ENCODE measurements around the gene SLC48A1.
"Not testable (repeated sequence)": the region's sequence is repeated elsewhere in the genome, so short reads cannot be mapped to it uniquely, and the experiment has no call there.

SLC48A1 gene

GRCh38 chr12:47791351-47791746, 18.3 kb downstream of the SLC48A1 start:
- DNase-seq (ENCODE audit: low read depth, low spot score) = no peak

DNA sequence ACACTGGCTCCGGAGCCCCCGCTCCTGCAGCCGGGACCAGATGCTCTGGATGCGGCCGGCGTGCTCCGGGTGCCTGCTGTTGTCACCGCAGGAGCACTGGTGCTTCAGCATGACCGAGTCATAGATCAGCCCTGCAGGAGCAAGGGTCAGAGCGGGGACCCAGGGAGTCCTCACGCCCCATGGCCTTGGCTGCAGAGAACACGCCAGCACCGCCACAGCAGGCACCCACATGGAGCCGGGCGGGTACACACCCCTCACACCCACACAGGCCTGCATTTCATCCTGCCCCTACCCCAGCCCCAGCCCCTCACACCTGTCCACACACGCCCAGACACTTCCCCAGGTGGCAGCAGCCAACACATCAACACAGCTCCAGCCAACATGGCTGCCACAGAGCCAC, 18.8 kb downstream of the SLC48A1 start:
- DNase-seq (ENCODE audit: low read depth, low spot score) = no peak

DNA sequence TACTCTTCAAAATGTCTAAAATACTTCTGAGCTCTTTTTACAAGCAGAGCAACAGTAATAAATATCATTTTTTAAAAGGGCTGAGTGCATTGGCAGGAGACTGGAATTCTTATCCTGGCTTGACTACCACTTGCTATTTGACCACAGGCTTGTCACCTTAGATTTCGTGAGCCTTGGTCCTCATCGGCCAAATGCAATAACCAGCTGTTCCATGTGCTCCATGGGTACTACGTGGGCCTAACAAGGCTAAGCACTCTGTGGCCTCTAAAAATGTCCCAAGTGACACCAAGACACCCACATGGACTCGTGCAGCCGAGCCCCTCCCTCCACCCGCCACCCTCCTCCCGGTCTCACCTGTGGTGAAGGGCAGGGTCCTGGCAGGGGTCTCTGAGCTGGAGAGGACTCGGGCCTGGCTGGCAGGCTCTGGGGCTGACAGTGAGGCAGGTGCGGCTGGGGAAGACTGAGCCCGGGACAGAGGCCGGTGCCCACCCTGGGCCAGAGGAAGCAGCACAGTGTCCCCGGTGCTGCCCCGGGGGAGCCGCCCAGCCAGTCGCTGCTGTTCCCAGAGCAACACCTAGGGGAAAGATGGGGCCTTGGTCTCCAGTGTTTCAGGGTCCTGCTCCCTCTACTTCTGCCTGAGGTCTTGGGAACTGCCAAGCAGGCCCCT, 20.1 kb downstream of the SLC48A1 start:
- DNase-seq (ENCODE audit: low read depth, low spot score) = no peak

DNA sequence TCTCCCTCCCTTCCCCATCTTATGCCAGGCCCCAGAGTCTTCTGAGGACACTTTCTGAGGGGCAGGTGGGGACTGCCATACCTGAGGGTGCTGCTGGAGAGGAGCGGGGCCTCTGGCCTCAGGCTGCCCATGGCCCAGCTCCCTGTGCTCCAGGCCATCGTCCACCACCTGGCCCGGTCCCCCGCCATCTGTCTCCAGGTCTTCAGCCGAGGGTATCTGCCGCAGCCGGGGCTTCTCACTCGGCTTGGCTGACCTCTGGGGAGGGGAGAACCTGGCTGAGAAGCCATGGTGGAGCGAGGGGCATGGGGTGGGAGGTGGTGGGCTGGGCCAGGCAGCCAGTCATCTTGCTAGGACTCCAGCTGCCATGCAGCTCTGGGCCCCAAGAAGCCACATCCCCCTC, 21.6 kb downstream of the SLC48A1 start:
- no peak for DNase-seq (ENCODE audit: low read depth, low spot score)

GRCh38 chr12:47795121-47795813, 22.2 kb downstream of the SLC48A1 start:
- DNase-seq (ENCODE audit: low read depth, low spot score) = no peak

- DNase-seq (ENCODE audit: low read depth, low spot score) = no peak
These were observed 22.9 kb downstream of the SLC48A1 start for GRCh38 chr12:47795814-47796411.

DNA sequence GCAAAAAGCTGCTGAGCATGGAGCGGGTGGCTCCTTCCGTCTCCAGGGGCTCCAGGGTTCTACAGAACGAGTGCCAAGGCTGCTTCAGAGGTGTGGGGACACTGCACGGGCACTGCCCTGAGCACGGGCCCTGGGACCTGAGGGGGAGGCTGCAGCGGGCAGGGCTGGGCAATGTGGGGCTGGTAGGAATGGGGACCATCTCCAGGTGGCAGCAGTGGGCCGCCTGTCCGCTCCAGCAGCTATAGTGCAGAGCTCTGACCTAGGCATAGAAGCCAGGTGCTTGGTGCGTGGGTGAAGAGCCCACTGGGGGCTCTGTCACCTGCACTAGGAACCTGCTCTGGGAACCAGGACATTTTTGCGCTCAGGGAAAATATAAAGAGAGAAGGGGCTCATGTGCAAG, 24.4 kb downstream of the SLC48A1 start:
- DNase-seq (ENCODE audit: low read depth, low spot score) = no peak

- no peak for DNase-seq (ENCODE audit: low read depth, low spot score)
These were observed 25.4 kb downstream of the SLC48A1 start for GRCh38 chr12:47798382-47798948.

- DNase-seq (ENCODE audit: low read depth, low spot score) = no peak
These were observed 26.4 kb downstream of the SLC48A1 start for GRCh38 chr12:47799357-47799955.

DNA sequence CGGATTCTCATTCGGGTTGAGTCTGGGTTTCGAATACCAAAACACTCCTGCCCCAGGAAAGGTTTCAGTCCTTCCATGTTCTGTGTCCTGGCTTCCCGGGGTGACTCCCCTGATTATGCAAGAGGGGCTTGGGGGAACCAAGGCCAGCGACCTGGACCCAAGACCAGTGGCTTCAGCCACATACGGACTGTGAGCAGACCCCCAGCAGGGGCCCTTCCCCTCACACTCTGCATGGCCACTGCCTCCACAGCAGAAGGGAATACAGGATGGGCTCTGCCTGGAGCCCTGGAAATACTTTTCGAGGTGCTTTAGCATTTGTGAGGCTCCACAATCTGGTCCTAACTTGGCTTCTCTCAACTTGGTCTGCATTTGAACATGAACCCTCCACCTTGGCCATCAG, 27.5 kb downstream of the SLC48A1 start:
- DNase-seq (ENCODE audit: low read depth, low spot score) = no peak

GRCh38 chr12:47801170-47801903, 28.3 kb downstream of the SLC48A1 start:
- DNase-seq (ENCODE audit: low read depth, low spot score) = no peak

DNA sequence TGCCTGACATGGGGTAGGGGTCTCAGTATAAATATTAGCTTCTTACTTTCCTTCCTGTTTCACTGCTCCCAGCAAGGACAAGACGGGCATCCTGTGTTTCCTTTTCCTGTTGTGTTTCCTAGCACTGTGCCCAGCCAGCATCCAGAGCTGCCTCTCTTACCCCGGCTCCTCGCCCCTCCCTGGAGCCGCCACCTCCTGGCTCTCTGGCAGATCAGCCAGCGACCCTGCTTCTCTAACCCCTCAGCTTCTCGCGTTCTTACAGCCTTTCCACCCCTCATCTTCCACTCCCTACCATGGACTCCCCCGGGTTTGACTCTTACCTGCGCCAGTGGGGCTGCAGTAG, 28.8 kb downstream of the SLC48A1 start:
- DNase-seq (ENCODE audit: low read depth, low spot score) = no peak

DNA sequence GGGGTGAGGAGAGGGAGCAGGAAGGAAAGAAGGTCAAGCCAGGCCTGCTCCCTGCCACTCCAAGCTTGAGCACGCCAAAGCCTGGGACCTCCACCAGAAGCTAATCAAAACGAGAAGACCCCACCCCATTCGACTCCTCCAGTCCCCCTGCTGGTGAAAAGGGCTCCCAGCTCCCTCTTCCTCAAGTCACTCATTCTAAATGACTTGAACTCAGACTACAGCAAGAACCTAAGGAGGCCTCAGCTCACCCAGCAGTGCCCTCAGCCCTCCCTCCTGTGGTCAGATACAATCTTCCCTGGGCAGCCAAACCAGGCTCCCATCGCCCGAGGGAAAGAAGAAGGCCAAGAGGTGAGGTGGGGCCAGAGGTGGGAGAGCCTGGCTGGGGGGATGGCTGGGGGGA, 29.3 kb downstream of the SLC48A1 start:
- no peak for DNase-seq (ENCODE audit: low read depth, low spot score)

DNA sequence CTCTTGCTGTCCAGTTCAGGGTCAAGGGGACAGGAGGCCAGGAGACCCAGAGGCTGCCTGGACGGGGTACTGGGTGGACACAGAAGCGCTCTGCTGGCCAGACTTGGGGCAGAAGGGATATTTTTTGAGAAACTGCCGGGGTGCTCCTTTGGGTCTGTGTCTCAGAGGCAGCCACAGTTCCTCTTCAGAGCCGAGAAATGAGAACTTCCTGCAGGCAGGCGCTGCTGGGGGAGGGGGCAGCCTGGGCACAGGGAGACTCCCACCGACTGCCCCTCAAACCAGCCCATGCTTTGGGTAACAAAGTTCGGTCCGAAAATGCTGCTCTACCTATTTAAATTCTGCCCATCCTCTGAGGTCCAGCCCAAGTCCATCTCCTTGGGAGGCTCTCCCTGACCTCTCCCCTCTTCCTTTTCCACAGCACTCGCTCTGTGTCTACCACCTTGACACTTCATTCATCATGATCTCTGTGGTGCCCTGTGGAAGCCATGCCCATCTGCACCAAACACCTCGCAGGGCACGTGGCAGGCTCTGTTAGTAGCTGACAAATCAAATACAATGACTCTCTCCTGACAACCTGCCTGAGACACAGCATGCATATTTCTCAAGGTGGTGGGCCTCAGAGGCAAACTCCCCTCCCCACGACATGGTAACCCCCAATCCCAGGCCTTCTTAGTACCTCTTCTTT, 30.3 kb downstream of the SLC48A1 start:
- no peak for DNase-seq (ENCODE audit: low read depth, low spot score)

DNA sequence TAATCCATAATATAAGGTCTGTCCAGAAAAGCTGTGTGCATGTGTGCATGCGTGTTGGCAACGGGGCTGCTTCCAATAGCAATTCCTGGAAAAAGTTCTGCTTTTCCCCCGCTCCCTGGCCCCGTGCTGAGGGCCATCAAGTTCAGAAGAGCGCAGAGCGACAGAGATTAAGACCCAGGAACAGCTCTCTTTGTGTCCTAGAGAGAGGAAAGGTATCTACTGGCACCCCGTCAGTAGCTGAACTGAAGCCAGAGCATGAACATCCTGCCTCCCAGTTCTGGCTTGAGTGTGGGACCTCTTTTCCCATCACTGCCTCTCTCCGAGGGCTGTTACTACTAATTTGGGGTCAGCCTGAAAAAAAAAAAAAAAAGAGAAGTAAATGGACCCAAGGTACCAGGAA, 31.1 kb downstream of the SLC48A1 start:
- no peak for DNase-seq (ENCODE audit: low read depth, low spot score)

DNA sequence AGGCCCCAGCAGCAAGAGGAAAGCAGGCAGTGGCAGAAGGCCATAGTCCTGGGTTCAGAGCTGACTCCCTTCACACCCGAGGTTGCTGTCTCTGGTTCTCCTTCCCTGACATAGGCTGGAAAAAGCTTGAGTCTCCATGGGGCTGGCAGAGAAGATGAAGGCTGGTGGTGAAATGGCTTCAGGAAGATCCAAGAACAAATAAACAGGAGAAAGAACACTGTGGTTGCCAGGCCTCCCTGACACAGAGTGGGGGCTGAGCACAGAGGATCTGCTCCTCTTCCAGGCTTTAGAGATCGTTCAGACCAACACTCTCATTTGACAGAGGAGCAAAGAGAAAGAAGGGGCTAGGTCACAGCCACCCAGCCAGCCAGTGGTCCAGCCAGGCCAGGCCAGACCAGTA, 32.4 kb downstream of the SLC48A1 start:
- DNase-seq (ENCODE audit: low read depth, low spot score) = no peak

- no peak for DNase-seq (ENCODE audit: low read depth, low spot score)
These were observed 34.3 kb downstream of the SLC48A1 start for GRCh38 chr12:47807338-47807737.

GRCh38 chr12:47808050-47808449, 35.0 kb downstream of the SLC48A1 start:
- peak; percentile 57 for DNase-seq (ENCODE audit: low read depth, low spot score)

DNA sequence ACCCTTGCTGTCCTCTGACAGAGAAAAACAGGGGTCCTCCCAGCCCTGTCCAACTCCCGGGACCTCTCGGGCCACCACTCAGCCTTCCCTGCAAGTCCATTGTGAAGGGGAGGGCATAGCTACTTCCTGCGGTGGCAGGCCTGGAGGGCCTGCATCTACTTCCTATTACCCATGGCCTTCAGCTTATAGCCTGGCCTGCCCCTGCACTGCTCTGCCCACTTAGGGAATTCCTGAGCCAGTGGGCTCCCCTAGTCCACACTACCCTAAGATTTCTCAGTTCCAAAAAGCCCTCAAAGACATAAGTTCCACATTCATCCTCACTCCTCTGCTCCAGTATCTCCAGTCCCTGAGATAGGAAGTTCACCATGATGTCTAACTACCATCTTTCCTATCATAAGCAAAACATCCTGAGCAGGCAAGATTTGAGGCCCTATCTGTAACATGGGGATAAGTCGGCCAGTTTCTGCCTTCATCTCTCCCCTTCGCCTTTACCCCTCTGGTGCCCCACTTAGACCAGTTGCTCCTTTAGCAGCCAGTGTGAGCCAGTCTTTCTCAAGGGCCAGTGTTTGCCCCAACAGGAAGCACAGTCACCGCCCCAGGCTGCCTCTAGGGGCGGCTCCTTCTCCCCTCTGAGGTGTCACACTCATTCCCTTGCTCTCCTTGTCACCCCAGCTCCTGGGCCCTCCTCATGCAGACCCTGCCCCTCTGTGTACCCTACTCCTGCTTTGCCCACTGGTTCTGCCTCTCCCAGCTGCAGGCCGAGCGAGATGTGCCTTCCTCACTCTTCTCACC, 35.7 kb downstream of the SLC48A1 start:
- no peak for DNase-seq (ENCODE audit: low read depth, low spot score)

- DNase-seq (ENCODE audit: low read depth, low spot score) = not testable (repeated sequence)
These were observed 36.5 kb downstream of the SLC48A1 start for GRCh38 chr12:47809518-47809917.

DNA sequence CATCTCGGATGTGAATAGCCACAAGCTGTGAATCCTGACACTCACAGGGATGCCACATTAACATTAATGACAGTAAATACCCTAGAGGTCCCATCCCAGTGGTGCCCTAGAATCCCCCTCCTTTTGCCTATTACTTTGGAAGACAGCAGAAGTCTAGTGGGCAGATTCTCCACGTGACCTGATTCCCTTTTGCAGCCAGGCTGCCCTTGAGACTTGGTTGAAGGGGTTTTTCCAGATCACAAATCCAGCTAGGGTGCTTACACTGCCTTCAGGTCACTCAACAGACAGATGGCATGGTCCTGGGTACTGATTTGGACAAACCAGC, 38.0 kb downstream of the SLC48A1 start:
- no peak for DNase-seq (ENCODE audit: low read depth, low spot score)
